HG03025 (cell line): ENCODE results near the gene CSF3R.
A peak's percentile ranks its signal among the peaks of the same experiment; 100 is the strongest.

Experiments used
- ATAC-seq: cut with Tn5 transposase; IDR thresholded peaks from one replicate; pipeline ENCODE4 v1.9.1; 2021; ENCODE audit warnings: mild to moderate bottlenecking, moderate library complexity; ENCODE audit not compliant: unreplicated experiment, low FRiP score

CSF3R gene

DNA sequence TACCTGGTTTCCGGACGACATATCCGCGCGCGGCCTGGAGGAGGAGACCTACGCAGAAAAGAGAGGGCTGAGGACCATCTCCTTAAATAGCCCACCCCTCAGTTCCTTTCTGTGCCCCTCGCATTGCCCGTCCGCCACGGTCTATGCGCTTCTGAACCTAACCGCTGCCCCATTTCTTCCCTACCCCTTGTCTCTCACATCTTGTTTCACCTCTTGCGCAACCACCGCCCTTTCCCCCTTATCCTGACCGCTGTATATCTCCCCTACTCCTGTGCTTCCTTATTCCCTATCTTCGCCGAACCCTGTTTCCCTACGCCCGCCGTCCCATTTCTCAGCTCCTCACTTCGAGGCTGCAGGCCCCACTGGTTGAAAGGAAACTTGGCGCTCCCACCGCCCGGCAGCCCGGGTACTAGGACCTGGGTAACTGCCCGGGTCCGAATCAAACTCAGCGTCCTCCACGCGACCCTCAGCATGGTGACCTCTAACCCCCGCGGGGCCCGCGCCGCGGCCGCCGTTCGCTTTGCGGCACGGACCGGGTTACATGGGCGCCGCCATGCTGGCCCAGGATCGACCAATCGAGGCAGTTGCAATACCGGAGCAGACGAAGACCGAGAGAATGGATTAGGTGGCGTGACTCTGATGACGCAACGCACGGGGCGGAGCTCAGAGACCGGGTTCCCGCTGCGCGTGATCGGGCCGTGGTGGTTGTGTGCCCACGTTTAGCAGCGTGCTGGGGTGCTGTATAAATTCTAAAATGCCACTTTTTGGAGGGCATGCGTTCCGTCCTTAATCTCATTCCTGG, 18.7 kb downstream of the CSF3R start, which contains the start of gene MRPS15:
MRPS15 (minus strand) TSS at position 582 of the 802 bp plus-strand sequence; CDS start at position 473, 109 bp downstream.
- peak; percentile 74 for ATAC-seq

DNA sequence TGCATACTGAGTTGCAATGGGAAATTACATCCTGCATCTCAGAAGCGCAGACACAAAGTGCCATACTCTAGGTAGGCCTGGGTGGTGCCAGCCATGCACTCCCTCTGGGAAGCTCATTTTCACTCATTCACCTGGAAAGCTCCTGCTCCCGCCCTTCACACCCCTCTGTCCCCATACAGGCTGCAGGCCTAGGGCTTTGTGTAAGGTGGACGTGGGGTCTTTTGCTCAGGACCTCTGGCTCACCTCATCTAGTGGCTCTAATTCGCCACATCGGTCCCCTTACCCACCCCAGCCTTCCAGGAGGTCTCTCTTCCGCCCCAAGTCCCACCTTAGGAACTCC, 19.3 kb downstream of the CSF3R start:
- no peak for ATAC-seq

GRCh38 chr1:36458910-36459309, 23.8 kb downstream of the CSF3R start:
- no peak for ATAC-seq

- no peak for ATAC-seq
Observed at GRCh38 chr1:36457691-36458090, 25.0 kb downstream of the CSF3R start.

DNA sequence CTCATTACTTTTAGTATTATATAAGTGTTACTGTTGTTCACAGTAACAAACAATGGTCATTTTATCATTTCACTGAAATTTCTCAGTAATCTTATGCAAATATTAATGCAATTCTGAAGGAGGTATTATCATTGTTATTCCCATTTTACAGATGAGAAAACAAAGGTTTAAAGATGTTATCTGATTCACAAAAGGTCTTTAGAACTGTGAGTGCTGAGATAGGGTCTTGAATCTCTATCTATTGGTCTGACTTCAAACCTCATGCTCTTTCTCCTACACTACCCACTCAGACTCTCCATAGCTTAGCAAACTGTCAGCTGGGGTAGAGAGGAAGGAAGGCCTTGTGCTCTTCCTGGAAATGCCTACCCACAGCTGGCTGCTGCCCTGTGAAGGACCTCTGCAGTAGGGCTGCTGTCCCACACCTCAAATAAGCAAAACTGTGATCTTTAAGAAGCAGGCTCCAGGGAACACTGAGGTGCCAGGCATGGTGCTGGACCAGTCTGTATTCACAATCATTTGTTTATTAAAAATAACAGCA, 26.3 kb downstream of the CSF3R start:
- ATAC-seq: no peak

DNA sequence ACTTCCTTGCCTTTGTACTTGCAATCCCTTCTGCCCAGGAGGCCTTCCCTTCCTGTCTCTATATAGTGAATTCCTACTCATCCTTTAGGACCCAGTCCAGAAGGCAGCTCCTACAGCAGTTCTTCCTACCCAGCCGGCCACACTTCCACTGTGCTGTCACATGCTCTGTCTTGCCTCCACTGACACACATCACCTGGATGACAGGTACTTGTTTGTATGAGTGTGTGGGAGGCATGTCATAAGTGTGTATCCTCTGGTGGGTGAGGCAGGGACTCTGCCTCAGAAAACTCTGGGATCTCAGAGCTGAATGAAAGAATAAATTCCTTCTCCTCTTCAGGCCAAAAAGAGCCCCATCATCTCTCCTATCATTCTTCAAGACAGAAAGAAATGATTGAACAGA, 27.3 kb downstream of the CSF3R start:
- no peak for ATAC-seq

DNA sequence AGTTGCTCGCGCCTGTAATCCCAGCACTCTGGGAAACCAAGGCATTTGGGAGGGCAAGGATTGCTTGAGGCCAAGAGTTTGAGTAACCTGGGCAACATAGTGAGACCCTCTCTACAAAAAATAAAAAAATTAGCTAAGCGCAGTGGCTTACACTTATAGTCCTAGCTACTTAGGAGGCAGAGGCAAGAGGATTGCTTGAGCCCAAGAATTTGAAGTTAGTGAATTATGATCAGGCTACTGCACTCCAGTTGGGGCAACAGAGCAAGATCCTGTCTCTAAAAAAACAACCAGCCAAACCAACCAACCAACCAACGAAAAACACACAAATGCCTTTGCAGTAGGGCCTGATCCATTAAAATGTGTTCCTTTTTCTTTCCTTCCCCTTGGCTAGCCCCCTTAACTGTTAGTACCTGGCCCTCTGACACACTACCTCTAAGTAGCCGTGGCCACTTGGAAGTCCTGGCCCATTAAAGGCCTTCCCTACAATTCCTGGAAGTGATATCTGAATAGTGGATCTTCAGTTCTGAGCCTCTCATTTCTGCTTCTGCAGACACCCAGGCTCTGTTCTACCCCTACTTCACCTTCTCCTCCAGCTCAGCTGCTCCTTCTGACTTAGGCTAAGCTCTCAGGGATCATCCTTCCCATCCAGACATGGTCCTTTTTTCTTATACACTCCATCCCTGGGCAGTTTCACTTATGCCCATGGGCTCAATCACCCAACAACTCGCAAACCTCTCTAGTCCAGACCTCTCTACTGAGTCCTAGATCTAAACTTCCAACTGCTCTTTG, 28.9 kb downstream of the CSF3R start:
- ATAC-seq: no peak

- ATAC-seq: no peak
Observed at GRCh38 chr1:36453051-36453450, 29.7 kb downstream of the CSF3R start.

DNA sequence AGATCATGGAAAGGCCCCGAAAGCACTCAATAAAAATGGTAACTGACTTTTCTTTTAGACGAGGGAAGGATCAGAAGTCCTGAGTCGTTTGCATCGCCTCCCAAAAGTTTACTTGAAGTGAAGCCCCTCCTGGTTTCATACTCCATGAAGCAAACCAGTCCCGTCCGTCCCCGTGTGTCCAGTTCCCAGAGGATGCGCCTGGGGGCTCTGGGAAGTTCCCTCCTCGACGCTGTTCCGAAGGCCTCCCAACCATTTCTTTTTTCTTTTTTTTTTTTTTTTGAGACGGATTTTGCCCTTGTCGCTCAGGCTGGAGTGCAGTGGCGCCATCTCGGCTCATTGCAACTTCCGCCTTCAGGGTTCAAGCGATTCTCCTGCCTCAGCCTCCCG, 31.8 kb downstream of the CSF3R start:
- ATAC-seq: no peak

- ATAC-seq: peak; percentile 96
Observed at GRCh38 chr1:36450270-36450918, 32.3 kb downstream of the CSF3R start, which contains the start of gene OSCP1. Gene OSCP1, minus strand, starts transcription at chr1:36450451. Its CDS starts 82 bp downstream, at chr1:36450369.

GRCh38 chr1:36448530-36449056, 34.1 kb downstream of the CSF3R start:
- ATAC-seq: no peak

- ATAC-seq: no peak
Observed at GRCh38 chr1:36447450-36447849, 35.3 kb downstream of the CSF3R start.

GRCh38 chr1:36446746-36447145, 36.0 kb downstream of the CSF3R start:
- no peak for ATAC-seq

DNA sequence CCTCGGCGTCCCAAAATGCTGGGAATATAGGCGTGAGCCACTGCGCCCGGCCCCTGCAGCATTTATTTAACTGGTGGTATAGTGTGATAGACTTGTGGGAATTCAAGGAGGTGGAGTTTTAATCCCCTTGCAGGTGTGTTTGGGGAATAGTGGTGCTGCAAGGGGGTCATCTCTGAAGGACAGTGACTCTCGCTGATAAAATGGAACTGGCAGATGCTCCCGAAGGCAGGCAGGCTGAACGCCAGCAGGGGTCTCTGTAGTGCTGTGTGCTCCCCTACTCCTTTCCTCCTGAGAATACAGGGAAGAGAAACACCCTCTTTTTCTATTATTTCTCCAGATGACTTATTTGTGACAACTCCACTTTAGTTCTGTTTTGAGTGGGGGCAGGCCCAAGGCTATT, 36.4 kb downstream of the CSF3R start:
- ATAC-seq: no peak

GRCh38 chr1:36443297-36443696, 39.4 kb downstream of the CSF3R start:
- ATAC-seq: no peak

- ATAC-seq: no peak
Observed at GRCh38 chr1:36442337-36442736, 40.4 kb downstream of the CSF3R start.

DNA sequence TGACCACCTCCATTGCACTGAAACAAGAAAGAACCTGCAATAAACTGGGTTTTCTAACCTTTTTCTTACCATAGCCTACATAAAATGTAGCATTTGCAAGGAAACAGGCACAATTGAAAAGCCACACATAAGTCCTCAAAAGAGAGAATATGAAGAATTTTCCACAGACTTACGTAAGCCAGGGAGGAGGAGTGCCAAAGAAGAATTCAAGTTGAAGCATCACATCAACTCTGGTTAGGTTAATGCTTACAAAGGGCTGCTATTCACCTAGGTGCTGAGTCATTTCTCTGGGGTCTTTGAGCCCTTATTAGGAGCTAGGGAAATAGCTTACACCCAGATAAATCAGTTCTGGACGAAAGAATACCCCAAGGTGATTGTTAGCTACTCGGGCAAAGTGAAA, 42.1 kb downstream of the CSF3R start:
- no peak for ATAC-seq

DNA sequence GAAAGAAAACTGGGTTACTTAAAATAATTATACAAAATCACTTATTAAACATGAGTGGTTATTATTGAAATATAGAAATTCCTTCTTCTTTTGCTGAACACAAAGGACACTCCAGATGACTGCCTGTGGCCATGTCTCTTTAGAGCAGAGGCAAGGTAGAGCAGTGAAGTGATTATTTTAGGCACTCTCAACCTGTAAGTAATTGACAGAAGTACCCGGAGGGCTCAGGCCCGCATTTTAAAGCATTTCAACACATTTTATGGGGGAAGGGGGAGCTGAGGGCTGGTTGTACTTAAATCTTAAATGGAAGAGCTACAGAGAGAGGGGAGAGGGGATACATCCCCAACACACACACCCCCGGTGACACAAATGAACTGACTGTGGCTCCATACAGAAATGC, 42.7 kb downstream of the CSF3R start:
- no peak for ATAC-seq

DNA sequence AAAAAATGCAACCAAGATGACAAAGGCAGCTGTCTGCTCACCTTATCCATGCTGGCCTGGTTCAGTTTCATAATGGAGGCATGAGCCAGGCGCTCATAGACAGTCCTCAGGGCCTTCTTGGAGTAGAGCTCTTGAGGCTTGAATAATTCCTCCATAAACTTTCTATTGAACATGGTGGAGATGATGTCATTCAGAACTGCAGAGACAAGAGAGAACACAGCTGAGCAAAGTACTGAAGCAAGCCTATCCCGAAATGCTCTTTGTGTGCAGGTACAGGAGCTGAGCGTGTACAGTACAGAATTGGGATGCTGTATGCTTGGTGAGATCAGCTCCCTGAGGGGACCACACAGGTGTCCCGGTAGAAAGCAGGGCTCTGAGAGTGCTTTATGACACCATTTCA, 44.0 kb downstream of the CSF3R start:
- no peak for ATAC-seq

DNA sequence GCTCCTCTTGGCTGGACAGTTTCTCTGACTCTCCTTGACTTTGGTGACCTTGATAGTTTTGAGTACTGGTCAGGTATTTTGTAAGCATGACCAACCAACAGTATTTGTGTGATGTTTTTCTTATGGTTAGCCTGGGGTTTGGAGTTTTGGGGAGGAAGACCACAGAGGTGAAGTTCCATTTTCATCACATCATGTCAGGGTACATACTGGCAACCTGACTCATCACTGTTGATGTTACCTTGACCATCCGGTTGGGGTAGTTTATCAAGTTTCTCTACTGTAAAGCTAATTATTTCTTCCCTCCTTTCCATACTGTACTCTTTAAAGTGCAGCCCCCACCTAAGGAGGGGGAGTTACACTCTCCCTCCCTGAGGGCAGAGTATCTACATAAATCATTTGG, 45.9 kb downstream of the CSF3R start:
- ATAC-seq: no peak

DNA sequence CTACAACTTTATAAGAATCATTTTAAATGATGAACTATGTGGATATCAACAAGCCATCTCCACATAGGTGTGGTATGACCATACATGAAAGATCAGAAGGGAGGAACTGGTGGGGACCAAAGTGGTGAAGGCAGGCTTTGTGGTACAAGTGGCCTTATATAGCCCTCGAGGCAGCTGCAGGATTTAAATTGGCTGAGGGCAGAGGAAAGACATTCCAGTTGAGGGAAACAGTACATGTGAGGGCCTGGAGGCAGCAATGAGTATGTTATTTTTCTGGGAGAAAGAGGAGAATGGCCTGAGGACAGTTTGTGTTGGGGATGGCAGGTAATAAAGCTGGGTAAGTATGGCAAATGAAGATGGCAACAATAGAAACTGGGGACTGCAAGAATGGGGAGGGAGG, 49.6 kb downstream of the CSF3R start:
- ATAC-seq: no peak
